Prostate gland (tissue), 2 donors: ENCODE results near the gene ZNF532.

ENCODE experiments used
- POLR2A ChIP-seq: fragments of 450-650 bp; IDR thresholded peaks from one replicate; pipeline ENCODE4 v1.6.1; 2016; ENCODE audit warnings: antibody characterized with exemption, mild to moderate bottlenecking
- POLR2AphosphoS5 ChIP-seq: sonication (generic); formaldehyde crosslinking; IDR thresholded peaks from one replicate; pipeline ENCODE4 v1.6.1; 2017; ENCODE audit warnings: antibody characterized with exemption
- TF ChIP-seq, protein P1 (sequence below), 4 experiments: fragments of 200-600 bp in 2 of 4; fragments of 450-650 bp in 2 of 4; sonication (generic) in 2 of 4; IDR thresholded peaks; 1 replicate in 3 of 4; 2 replicates in 1 of 4; pipeline ENCODE4 v1.5.1; 2016 to 2019; ENCODE audit warnings: antibody characterized with exemption in 4 of 4, mild to moderate bottlenecking in 2 of 4, moderate library complexity in 2 of 4

- TF ChIP-seq, protein P1, sequence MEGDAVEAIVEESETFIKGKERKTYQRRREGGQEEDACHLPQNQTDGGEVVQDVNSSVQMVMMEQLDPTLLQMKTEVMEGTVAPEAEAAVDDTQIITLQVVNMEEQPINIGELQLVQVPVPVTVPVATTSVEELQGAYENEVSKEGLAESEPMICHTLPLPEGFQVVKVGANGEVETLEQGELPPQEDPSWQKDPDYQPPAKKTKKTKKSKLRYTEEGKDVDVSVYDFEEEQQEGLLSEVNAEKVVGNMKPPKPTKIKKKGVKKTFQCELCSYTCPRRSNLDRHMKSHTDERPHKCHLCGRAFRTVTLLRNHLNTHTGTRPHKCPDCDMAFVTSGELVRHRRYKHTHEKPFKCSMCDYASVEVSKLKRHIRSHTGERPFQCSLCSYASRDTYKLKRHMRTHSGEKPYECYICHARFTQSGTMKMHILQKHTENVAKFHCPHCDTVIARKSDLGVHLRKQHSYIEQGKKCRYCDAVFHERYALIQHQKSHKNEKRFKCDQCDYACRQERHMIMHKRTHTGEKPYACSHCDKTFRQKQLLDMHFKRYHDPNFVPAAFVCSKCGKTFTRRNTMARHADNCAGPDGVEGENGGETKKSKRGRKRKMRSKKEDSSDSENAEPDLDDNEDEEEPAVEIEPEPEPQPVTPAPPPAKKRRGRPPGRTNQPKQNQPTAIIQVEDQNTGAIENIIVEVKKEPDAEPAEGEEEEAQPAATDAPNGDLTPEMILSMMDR (IDR thresholded peaks at IDR 0.05): no peak
- TF ChIP-seq POLR2AphosphoS5 (no peak), POLR2A (no peak)
Measured at GRCh38 chr18:58898010-58898799, 33.5 kb downstream of the ZNF532 start.
